H1 (cell line): Measurements from ENCODE around the gene YTHDF2. TPM values are rescaled to one million over a fixed set of nuclear protein-coding genes. Genes with fewer than 3 reads are reported as not detected.

Source experiments
- CTCF ChIA-PET: fragments of 300-600 bp; sonication (Branson Sonifier 250); formaldehyde crosslinking; loops from one replicate; lab custom pipeline; 2021; ENCODE audit not compliant: partially characterized antibody; lab: Charles Lee
- POLR2A ChIA-PET: fragments of 300-600 bp; sonication (Branson Sonifier 250); formaldehyde crosslinking; loops from one replicate; lab custom pipeline; 2021; ENCODE audit warnings: inconsistent platforms; ENCODE audit not compliant: partially characterized antibody; lab: Charles Lee
- DNase-seq, 2 experiments: peaks; one replicate each; pipeline versions ENCODE4 v3.0.0 to v3.0.0-alpha.2; 2010 to 2022; ENCODE audit warnings: low spot score in 2 of 2, low read depth in 1 of 2, mixed read lengths in 1 of 2
- FAIRE-seq: peaks from 2 replicates; lab custom pipeline; 2011; peaks lifted over from hg19 to GRCh38; lab: Jason Lieb, UNC
- H2AFZ ChIP-seq: 2 replicates; pipeline ENCODE4 v1.8.1; 2012; ENCODE audit warnings: low read length, inconsistent platforms
- H2AK5ac ChIP-seq: 2 replicates; pipeline ENCODE4 v1.6.1; 2013; ENCODE audit warnings: low read depth, low read length
- H2BK120ac ChIP-seq: replicated peaks from 2 replicates; pipeline ENCODE3; 2013; ENCODE audit warnings: low read depth, low read length, inconsistent platforms
- H2BK12ac ChIP-seq: 2 replicates; pipeline ENCODE4 v1.6.1; 2013; ENCODE audit warnings: low read depth, low read length
- H2BK15ac ChIP-seq: 2 replicates; pipeline ENCODE4 v1.6.1; 2013; ENCODE audit warnings: low read length
- H2BK20ac ChIP-seq: 2 replicates; pipeline ENCODE4 v1.6.1; 2013; ENCODE audit warnings: low read length
- H2BK5ac ChIP-seq: 2 replicates; pipeline ENCODE4 v1.6.1; 2013; ENCODE audit warnings: low read depth, low read length
- H3K14ac ChIP-seq: 2 replicates; pipeline ENCODE4 v1.6.1; 2013; ENCODE audit warnings: inconsistent platforms; ENCODE audit not compliant: insufficient read length
- H3K18ac ChIP-seq: 2 replicates; pipeline ENCODE4 v1.6.1; 2013; ENCODE audit warnings: low read length; ENCODE audit errors: extremely low read depth
- H3K23ac ChIP-seq: 2 replicates; pipeline ENCODE4 v1.6.1; 2013; ENCODE audit warnings: inconsistent platforms; ENCODE audit not compliant: insufficient read length
- H3K23me2 ChIP-seq: 2 replicates; pipeline ENCODE4 v1.6.1; 2013; ENCODE audit warnings: low read depth, low read length
- H3K27ac ChIP-seq: 2 replicates; pipeline ENCODE4 v1.6.1; 2011; ENCODE audit warnings: low read depth, low read length, inconsistent platforms
- H3K27me3 ChIP-seq, 4 experiments: replicated peaks in 1 of 4; 1 replicate in 1 of 4; 2 replicates in 3 of 4; pipeline versions ENCODE4 v1.6.1 to v1.8.1; 2011 to 2013; ENCODE audit warnings: low read length in 3 of 4, mild to moderate bottlenecking in 3 of 4, inconsistent platforms in 2 of 4, mixed read lengths in 2 of 4, moderate library complexity in 1 of 4; ENCODE audit not compliant: control insufficient read depth in 3 of 4, insufficient read depth in 3 of 4; ENCODE audit errors: extremely low read depth in 1 of 4
- H3K36me3 ChIP-seq, 4 experiments: 2 replicates each; pipeline versions ENCODE4 v1.6.1 to v1.8.1; 2011 to 2013; ENCODE audit warnings: mild to moderate bottlenecking in 4 of 4, low read length in 3 of 4, moderate library complexity in 2 of 4, control low read depth in 1 of 4, inconsistent platforms in 1 of 4; ENCODE audit not compliant: insufficient read depth in 4 of 4, control insufficient read depth in 2 of 4
- H3K4ac ChIP-seq: replicated peaks from 2 replicates; pipeline ENCODE3; 2013; ENCODE audit warnings: low read length, low read depth, mixed read lengths, inconsistent platforms; ENCODE audit not compliant: insufficient read length
- H3K4me1 ChIP-seq, 4 experiments: replicated peaks in 1 of 4; 1 replicate in 1 of 4; 2 replicates in 3 of 4; pipeline versions ENCODE4 v1.6.1 to v1.8.1; 2011 to 2013; ENCODE audit warnings: low read length in 3 of 4, inconsistent platforms in 2 of 4, mixed read lengths in 1 of 4; ENCODE audit not compliant: insufficient read depth in 4 of 4, control insufficient read depth in 3 of 4
- H3K4me2 ChIP-seq, 2 experiments: 2 replicates each; pipeline versions ENCODE4 v1.6.1 to v1.8.1; 2011 to 2013; ENCODE audit warnings: low read depth in 2 of 2, low read length in 2 of 2, control low read depth in 1 of 2, inconsistent platforms in 1 of 2, mild to moderate bottlenecking in 1 of 2; ENCODE audit not compliant: insufficient read depth in 1 of 2
- H3K4me3 ChIP-seq, 4 experiments: fragments of 200-600, 300-600 bp in 1 of 4; sonication (generic), shearing (Covaris generic), sonication (Bioruptor Twin) in 1 of 4; 2 replicates each; pipeline versions ENCODE4 v1.5.1 to v1.8.1; 2011 to 2016; ENCODE audit warnings: low read length in 4 of 4, low read depth in 3 of 4, control low read depth in 2 of 4, inconsistent platforms in 2 of 4, mild to moderate bottlenecking in 2 of 4, mixed read lengths in 1 of 4, moderate library complexity in 1 of 4; ENCODE audit not compliant: insufficient read depth in 2 of 4; ENCODE audit errors: extremely low read depth in 1 of 4
- H3K56ac ChIP-seq: replicated peaks from 2 replicates; pipeline ENCODE3; 2013; ENCODE audit warnings: low read depth, mild to moderate bottlenecking, mixed read lengths, low read length, inconsistent platforms; ENCODE audit not compliant: insufficient read length
- H3K79me1 ChIP-seq: 2 replicates; pipeline ENCODE4 v1.6.1; 2013; ENCODE audit warnings: low read depth, low read length, control low read depth
- H3K79me2 ChIP-seq, 2 experiments: 2 replicates each; pipeline versions ENCODE4 v1.6.1 to v1.8.1; 2012 to 2013; ENCODE audit warnings: low read length in 2 of 2, mild to moderate bottlenecking in 2 of 2, inconsistent platforms in 1 of 2; ENCODE audit not compliant: insufficient read depth in 2 of 2, control insufficient read depth in 1 of 2
- H3K9ac ChIP-seq, 4 experiments: replicated peaks in 1 of 4; 1 replicate in 1 of 4; 2 replicates in 3 of 4; pipeline versions ENCODE4 v1.6.1 to v1.8.1; 2011 to 2013; ENCODE audit warnings: low read depth in 3 of 4, low read length in 3 of 4, control low read depth in 2 of 4, mild to moderate bottlenecking in 2 of 4, moderate library complexity in 2 of 4, inconsistent platforms in 1 of 4; ENCODE audit errors: extremely low read depth in 1 of 4
- H3K9me3 ChIP-seq, 2 experiments: 2 replicates each; pipeline versions ENCODE4 v1.6.1 to v1.8.1; 2012 to 2013; ENCODE audit warnings: mild to moderate bottlenecking in 2 of 2, moderate library complexity in 2 of 2, control low read depth in 1 of 2, inconsistent platforms in 1 of 2, low read depth in 1 of 2, low read length in 1 of 2, mixed read lengths in 1 of 2; ENCODE audit not compliant: insufficient read depth in 2 of 2
- H4K20me1 ChIP-seq, 2 experiments: replicated peaks in 1 of 2; 2 replicates each; pipeline versions ENCODE3 to v1.8.1; 2011 to 2013; ENCODE audit warnings: inconsistent platforms in 2 of 2, low read length in 2 of 2, mild to moderate bottlenecking in 1 of 2; ENCODE audit not compliant: insufficient read depth in 2 of 2, control insufficient read depth in 1 of 2
- H4K5ac ChIP-seq: 2 replicates; pipeline ENCODE4 v1.6.1; 2013; ENCODE audit warnings: low read length, low read depth, mixed read lengths, inconsistent platforms; ENCODE audit not compliant: insufficient read length
- H4K8ac ChIP-seq: 2 replicates; pipeline ENCODE4 v1.8.0; 2013; ENCODE audit warnings: mild to moderate bottlenecking, moderate library complexity, low read length, inconsistent platforms; ENCODE audit not compliant: insufficient read depth; ENCODE audit errors: extremely low read depth
- H4K91ac ChIP-seq: replicated peaks from 2 replicates; pipeline ENCODE3; 2013; ENCODE audit warnings: low read length, mixed read lengths, inconsistent platforms; ENCODE audit not compliant: insufficient read length
- CHD2 ChIP-seq: IDR thresholded peaks from 2 replicates; pipeline ENCODE4 v1.6.1; 2012; ENCODE audit warnings: low read length, improper control_type of control experiment
- CREB1 ChIP-seq: IDR thresholded peaks from 2 replicates; pipeline ENCODE4 v1.6.1; 2012; ENCODE audit warnings: inconsistent platforms
- EP300 ChIP-seq, 2 experiments: IDR thresholded peaks; 1 replicate in 1 of 2; 2 replicates in 1 of 2; pipeline ENCODE4 v1.6.1; 2011 to 2012; ENCODE audit warnings: low read depth in 2 of 2, low read length in 2 of 2, mild to moderate bottlenecking in 2 of 2, borderline replicate concordance in 1 of 2, inconsistent platforms in 1 of 2, moderate library complexity in 1 of 2
- KDM1A ChIP-seq: fragments of 200-600, 300-600 bp; sonication (generic); IDR thresholded peaks from 2 replicates; pipeline ENCODE4 v1.7.1; 2016; ENCODE audit warnings: mild to moderate bottlenecking, low read length, borderline replicate concordance
- SIX5 ChIP-seq: IDR thresholded peaks from 2 replicates; pipeline ENCODE4 v1.6.1; 2011; ENCODE audit warnings: mild to moderate bottlenecking, low read depth, low read length
- USF2 ChIP-seq: IDR thresholded peaks from 2 replicates; pipeline ENCODE4 v1.6.1; 2011; ENCODE audit warnings: low read length, improper control_type of control experiment
- WGBS, 2 experiments: shearing (Covaris generic) in 1 of 2; methylation state at CpG; one replicate each; pipeline versions ENCODE4 v1.1.6 to v1.1.7; 2013 to 2015; ENCODE audit warnings: low lambda C conversion rate in 2 of 2, mixed read lengths in 2 of 2, inconsistent platforms in 1 of 2, low coverage in 1 of 2, missing lambda C conversion rate in 1 of 2; ENCODE audit not compliant: insufficient replicate concordance in 2 of 2, insufficient coverage in 1 of 2, insufficient read length in 1 of 2; ENCODE audit errors: extremely low coverage in 1 of 2, missing lambda C conversion rate in 1 of 2; 5-methylcytosine and 5-hydroxymethylcytosine counted together
- polyA plus RNA-seq, 7 experiments: library from polyadenylated mRNA; depleted of rRNA in 3 of 7; stranded (reverse) in 5 of 7; unstranded in 2 of 7; fragments of >200 nt in 5 of 7; fragments of 200-250 nt in 2 of 7; gene quantifications; 1 replicate in 5 of 7; 2 replicates in 1 of 7; 4 replicates in 1 of 7; pipeline versions ENCODE4 v1.2.1 to v1.2.3, GENCODE V29; 2011 to 2013; ENCODE audit warnings: missing spikeins in 2 of 7, mixed read lengths in 2 of 7
- total RNA-seq: library from RNA; stranded (reverse); fragmentation: NEBNext Ultra II Directional; extraction: Animal tissue kit (Norgen Biotek cat#: 25700); gene quantifications from 2 replicates; pipeline ENCODE4 v1.2.1, GENCODE V29; 2021

YTHDF2 gene
- total and polyA plus RNA-seq, 2 of the 8 experiments (the other 6 are each of a cell fraction or from before 2014, with no cell fraction given) = 128 to 164 TPM

GRCh38 chr1:28813931-28814465, 77.3 kb downstream of the YTHDF2 start:
- no peaks in the 10 kb centered on the region for H3K9me3 ChIP-seq
- H3K23me2 ChIP-seq = peaks cover 4% of the 10 kb centered on the region; the same call in 1 of the 2 replicates
- H3K27me3 ChIP-seq = peaks cover 16 to 43% (median 32%) of the 10 kb centered on the region in 4 experiments
- 0 out of 2 replicates have a peak overlapping the region, but pooled peaks have one; percentile 42 for H2AK5ac ChIP-seq
- no peaks in the 10 kb centered on the region for H3K79me2 ChIP-seq
- no peak overlapping the region for H3K4me2 ChIP-seq
- H2AFZ ChIP-seq = no peak overlapping the region
- H2BK120ac ChIP-seq = no peak overlapping the region
- no peak overlapping the region for H2BK15ac ChIP-seq
- H3K18ac ChIP-seq = no peak overlapping the region
- no peak overlapping the region for H3K56ac ChIP-seq
- H2BK5ac ChIP-seq = no peak overlapping the region
- no peak overlapping the region for H2BK12ac ChIP-seq
- no peak overlapping the region for H2BK20ac ChIP-seq
- H3K14ac ChIP-seq = no peak overlapping the region
- no peak overlapping the region for H4K8ac ChIP-seq
- no peak overlapping the region for H3K4me3 ChIP-seq
- no peak overlapping the region for H4K5ac ChIP-seq
- H3K79me1 ChIP-seq = no peaks in the 10 kb centered on the region; the same call in 1 of the 2 replicates
- 93% methylated on average over 15 of the region's 15 CpGs; no CpG with 5 or more reads in 1 of the 2 experiments for WGBS, 2 experiments
- no peaks in the 10 kb centered on the region for H3K36me3 ChIP-seq
- DNase-seq (no peak), FAIRE-seq (no peak)
- CTCF ChIA-PET = interaction anchor here (0.8 to 5.9 kb wide), 6 partner anchors 10 to 64 kb away, joined by 3 to 40 read pairs (median 6); no protein-coding TSS in a partner anchor
- peaks cover 0 to 16% (median 5%) of the 10 kb centered on the region in 4 experiments; a peak in 4 of 7 replicates for H3K4me1 ChIP-seq
- no peak overlapping the region for H3K27ac ChIP-seq
- H3K9ac ChIP-seq = no peak overlapping the region
- peaks cover 0 to 3% of the 10 kb centered on the region in 2 experiments for H4K20me1 ChIP-seq
- no peak overlapping the region for H4K91ac ChIP-seq
- H3K23ac ChIP-seq = no peak overlapping the region
- no peak overlapping the region for H3K4ac ChIP-seq
- POLR2A ChIA-PET = interaction anchor here (0.5 to 1.4 kb wide), 6 partner anchors 11 to 33 kb away, joined by 3 to 5 read pairs (median 3); no protein-coding TSS in a partner anchor
- TF ChIP-seq EP300 (IDR thresholded peaks at IDR 0.05; ENCODE audit: borderline replicate concordance in 1 of 2, low read depth in 2 of 2, low read length in 2 of 2) (no peak), USF2 (no peak), CREB1 (no peak), SIX5 (no peak), KDM1A (no peak), CHD2 (no peak)
